GM21619 (cell line): Measurements from ENCODE around the gene FOXA1.

Source experiments
- ATAC-seq: cut with Tn5 transposase; IDR thresholded peaks from one replicate; pipeline ENCODE4 v1.9.1; 2021; ENCODE audit not compliant: unreplicated experiment

The FOXA1 gene

GRCh38 chr14:37594971-37595808 is at the start of gene FOXA1, which contains the start of gene TTC6:
Gene FOXA1 (minus strand): TSS chr14:37595249. CDS start chr14:37594972, 277 bp downstream.
Gene TTC6 (plus strand): TSS chr14:37595629. CDS start chr14:37622065, 26,436 bp downstream.
- ATAC-seq, result no peak

DNA sequence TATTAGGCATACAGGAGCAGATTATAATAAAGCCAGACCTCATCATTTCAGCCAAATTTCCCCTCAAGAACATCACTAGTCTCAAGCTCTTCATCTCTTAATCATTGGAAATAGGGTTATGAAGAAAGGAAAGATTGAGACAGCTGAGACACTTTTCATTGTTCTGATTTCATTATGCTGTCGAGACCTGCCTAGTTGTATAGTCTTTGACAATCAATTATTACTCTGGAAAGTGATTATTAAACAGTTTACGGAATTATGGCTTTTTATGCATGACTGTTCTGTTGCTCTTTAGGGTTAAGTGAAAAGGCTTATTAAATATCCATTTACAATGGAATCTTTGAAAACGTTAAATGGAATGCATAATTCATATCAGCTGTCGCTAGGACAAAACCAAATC is 48.7 kb upstream of the FOXA1 start:
- no peak for ATAC-seq

DNA sequence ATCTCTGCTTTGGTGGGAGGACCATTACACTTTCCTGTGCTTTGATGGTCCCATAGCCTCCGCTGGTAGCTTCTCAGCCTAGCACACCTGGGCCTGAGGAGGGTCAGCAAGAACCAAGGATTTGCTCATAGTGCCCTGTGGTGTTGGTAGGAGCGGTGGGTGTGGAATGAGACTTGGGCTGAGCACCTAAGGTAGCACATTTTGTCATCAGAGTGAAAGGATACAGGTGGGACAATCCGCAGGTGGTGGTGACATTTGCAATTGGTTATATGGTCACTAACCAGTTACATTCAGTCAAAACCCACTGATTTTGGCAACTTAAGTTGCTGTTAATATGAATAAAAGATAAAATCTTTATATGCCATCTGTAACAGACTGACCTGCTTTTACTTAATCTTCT is 47.1 kb upstream of the FOXA1 start:
- ATAC-seq, result no peak

- ATAC-seq, result no peak
Observed at GRCh38 chr14:37641117-37641516, 46.1 kb upstream of the FOXA1 start.

- ATAC-seq, result no peak
Observed at GRCh38 chr14:37638599-37638998, 43.5 kb upstream of the FOXA1 start.

DNA sequence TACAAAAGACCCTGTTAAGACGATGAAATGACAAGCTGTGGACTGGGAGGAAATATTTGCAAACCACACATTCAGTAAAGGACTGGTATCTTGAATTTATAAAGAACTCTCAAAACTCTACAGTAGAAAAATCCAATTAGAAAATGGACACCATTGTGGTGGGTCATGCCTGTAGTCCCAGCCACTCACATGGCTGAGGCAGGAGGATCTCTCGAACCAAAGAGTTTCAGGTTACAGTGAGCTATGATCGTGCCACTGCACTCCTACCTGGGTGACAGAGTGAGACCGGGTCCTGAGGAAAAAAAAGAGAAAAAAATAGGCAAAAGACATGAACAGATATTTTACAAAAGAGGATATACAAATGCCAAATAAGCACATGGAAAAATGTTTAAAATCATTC is 42.3 kb upstream of the FOXA1 start:
- ATAC-seq, result no peak

GRCh38 chr14:37625597-37626595 is 30.8 kb upstream of the FOXA1 start:
- no peak for ATAC-seq

DNA sequence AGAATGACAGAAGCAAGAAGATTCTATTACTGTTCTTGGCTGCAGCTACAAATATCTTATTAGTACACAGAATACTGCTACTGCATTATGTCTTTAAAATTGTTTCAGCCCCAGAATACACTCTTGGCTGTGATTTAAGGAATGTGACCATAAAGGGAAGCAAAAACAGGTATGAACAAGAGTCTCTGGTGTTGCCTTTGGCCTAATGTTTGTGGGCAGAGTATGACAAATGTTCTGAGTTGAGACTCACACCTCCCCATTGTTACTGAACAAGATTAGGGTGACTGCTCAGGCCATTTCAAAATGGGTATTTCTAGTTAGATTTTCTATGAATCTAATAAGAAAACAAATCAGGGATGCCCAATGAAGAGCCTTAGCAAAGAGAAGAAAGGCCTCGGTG is 28.9 kb upstream of the FOXA1 start:
- no peak for ATAC-seq

DNA sequence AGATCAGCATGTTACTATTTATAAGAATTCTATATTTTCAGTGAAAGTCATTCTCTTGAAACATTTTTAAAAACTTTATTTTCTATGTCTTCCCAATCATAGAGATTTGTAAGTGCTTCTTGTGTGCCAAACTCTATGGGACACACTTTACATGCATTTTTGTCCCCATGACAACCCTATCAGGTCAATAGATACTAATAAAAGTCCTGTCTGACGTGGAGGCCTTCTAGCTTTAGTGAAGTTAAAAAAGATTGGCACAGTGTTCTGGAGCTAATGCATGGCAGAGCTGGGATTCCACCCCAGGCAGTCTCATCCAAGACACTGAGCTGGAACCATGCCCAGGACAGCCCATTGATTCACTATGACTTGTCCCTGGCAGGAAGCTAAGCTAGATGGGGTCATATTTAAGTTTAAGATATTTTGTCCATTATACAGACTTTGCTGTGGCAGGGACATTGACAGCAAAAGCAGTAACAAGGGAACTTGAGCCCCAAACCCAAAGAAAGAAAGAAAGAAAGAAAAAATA is 28.4 kb upstream of the FOXA1 start:
- ATAC-seq, result no peak

- ATAC-seq, result no peak
Observed at GRCh38 chr14:37622231-37622923, 27.3 kb upstream of the FOXA1 start.

- no peak for ATAC-seq
Observed at GRCh38 chr14:37620856-37621255, 25.8 kb upstream of the FOXA1 start.

DNA sequence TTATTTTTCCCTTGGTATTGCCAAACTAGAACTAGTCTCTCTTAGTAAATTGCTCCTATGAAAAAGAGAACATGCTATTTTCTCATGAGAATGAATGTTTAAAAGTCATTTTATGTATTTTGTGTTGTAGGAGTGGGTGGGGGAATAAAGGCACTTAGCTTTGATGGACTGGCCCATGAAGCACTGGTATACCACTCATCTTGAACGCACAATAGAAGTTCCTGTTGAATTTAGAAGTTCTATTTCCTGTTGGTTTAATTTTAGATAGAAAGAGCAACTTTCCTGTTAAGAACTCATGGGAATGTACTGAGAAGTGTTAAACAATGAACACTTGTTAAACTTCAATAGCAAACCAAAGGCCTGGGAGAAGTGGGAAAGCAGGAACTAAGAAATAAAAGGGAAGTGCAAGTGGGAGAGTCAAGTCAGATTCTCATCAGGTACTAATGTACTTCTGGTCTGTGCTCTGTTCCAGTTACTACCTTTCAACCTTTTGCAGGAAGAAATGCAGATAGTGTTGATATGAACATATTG is 23.5 kb upstream of the FOXA1 start:
- ATAC-seq, result no peak

DNA sequence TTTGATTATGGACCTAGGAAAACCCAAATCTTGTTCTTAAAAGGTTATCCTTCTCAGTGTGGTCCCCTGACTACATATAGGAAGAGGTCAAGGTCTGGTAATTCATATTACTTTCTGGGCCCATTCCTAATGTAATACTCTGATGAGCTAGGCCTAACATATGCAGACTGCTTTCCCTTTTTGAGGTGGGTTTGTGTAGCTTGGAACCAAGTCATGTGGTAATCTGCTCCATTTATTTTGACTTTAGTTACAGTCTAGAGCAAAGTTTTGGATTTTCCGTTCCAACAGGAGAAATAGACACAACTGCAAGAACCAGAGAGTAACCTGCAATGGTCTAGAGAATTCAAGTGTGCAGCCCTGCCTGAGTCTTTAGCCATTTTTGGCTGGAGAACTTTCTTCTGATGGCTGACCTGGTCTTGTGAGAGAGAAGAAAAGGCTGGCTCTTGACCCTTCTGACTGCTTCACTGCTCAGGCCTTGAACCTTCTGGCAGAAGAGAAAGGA is 22.9 kb upstream of the FOXA1 start:
- ATAC-seq, result no peak

DNA sequence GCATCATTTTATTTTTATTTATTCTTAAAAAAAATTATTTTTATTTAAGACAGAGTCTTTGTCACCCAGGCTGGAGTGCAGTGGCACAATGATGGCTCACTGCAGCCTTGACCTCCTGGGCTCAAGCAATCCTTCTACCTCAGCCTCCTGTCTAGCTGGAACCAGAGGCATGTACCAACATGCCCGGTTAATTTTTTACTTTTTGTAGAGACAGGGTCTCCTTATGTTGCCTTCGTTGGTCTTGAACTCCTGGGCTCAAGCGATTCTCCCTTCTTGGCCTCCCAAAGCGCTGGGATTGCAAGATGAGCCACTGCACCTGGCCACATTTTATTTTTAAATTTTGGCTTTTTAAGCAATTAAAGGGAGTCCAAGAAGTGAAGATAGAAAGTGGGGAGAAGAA is 21.8 kb upstream of the FOXA1 start:
- no peak for ATAC-seq

GRCh38 chr14:37615582-37616289 is 20.7 kb upstream of the FOXA1 start:
- no peak for ATAC-seq

GRCh38 chr14:37610945-37611523 is 16.0 kb upstream of the FOXA1 start:
- no peak for ATAC-seq

DNA sequence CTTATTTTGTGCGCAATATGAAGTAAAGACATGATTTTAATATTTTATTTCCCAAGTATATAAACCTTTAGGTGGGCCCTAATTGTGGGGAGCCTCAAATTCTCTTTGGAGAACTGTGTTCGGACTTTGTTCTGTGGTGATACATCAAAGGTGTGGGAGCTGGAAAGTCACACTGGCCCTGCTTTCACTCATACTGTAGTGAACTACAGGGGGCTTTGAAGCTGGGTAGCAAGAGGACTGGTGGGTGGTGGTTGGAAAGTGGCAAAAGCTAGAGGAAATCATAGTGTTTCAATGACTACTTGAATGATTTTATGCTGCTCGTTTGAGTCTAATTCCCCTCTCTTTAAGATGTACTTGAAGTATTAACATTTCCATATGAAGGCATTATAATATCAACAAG is 13.6 kb upstream of the FOXA1 start:
- no peak for ATAC-seq

DNA sequence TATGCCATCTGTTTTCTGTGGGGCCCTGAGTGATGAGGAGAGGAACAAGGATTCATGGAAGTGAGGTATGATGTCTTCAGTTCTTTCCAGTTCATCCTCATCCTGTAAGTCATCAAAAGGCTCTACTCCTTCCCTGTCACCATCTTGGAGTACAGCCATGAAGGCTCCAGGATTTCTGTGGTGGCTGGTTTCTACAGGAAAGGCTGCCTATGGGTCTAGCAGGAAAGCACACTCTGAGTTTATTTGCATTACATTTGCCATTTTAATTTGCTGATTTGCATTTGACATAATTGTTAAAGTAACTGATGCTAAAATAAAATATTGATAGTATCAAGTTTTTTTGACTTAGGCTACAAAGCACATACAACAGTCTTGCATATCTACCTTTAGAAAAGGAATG is 11.6 kb upstream of the FOXA1 start:
- ATAC-seq, result no peak

DNA sequence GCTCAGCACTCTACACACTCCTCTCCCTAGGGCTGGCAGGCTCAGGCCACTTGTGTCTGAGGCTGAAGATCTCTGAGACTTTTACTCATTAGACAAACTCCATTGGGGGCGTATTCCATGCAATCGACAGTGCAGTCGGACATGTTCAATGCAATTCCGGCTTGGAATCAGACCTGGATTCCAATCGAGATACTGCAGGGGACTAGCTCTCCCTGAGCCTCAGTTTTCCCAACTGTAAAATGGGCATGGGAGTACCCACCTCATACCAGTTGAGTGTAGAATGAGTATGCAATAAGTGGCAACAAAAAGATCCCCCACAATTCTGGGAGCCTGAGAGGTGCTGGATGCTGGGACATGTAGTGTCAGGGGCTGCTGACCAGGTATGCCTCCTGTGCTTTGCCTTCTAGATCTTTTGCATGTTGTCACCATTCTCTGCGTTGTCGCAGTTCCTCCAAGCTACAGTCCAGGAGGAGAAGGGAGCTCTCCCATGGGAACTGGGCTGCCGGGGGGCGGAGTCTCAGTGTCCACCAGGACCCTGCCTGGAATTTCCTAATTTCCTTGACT is 8.7 kb upstream of the FOXA1 start:
- no peak for ATAC-seq
